PC-9 (cell line): ENCODE measurements around the gene PYGB.

ENCODE experiments used
- EZH2 ChIP-seq: fragments of 200-600 bp; sonication (generic); IDR thresholded peaks from 2 replicates; pipeline ENCODE4 v1.8.0; 2017; ENCODE audit warnings: antibody characterized with exemption, low read depth
- TF ChIP-seq, protein P1 (sequence below): fragments of 200-600 bp; sonication (generic); conservative IDR thresholded peaks from 2 replicates; pipeline ENCODE4 v1.6.1; 2017; ENCODE audit warnings: mixed run types, antibody characterized with exemption, mild to moderate bottlenecking, moderate library complexity

DNA sequence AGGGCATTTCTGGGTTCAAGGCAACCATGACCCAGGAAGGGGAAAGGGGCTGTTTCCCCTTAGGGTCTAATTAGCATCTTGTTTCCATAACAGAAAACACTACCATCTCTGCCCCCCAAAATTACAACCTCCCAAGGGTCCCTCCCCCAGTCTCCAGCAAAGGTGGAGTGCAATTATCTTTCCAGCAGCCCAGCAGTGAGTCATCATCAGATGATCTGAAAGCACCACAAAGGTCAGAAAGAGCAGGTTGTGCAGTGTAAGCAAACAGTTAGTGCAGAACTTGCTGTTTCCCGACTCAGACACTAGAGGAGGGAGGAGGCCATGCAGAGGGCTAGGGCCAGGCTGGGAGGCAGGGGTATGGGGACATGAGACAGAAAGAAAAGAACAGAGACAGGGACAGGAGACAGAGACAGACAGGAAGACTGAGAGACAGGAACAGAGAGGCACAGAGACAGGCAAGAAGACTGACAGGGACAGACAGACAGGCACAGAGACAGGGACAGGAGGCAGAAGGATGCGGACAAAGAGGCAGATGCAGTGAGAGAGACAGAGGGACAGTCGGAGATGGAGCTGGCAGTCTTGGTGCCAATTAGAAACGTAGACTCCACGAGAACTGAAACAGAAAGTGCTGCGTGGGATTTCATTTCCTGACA, 62.5 kb downstream of the PYGB start:
- TF ChIP-seq EZH2 = no peak
- TF ChIP-seq, protein P1, sequence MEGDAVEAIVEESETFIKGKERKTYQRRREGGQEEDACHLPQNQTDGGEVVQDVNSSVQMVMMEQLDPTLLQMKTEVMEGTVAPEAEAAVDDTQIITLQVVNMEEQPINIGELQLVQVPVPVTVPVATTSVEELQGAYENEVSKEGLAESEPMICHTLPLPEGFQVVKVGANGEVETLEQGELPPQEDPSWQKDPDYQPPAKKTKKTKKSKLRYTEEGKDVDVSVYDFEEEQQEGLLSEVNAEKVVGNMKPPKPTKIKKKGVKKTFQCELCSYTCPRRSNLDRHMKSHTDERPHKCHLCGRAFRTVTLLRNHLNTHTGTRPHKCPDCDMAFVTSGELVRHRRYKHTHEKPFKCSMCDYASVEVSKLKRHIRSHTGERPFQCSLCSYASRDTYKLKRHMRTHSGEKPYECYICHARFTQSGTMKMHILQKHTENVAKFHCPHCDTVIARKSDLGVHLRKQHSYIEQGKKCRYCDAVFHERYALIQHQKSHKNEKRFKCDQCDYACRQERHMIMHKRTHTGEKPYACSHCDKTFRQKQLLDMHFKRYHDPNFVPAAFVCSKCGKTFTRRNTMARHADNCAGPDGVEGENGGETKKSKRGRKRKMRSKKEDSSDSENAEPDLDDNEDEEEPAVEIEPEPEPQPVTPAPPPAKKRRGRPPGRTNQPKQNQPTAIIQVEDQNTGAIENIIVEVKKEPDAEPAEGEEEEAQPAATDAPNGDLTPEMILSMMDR = peak; percentile 68
